ENCODE results near the gene TAF11L6.
"Not testable (repeated sequence)": the region's sequence is repeated elsewhere in the genome, so short reads cannot be mapped to it uniquely, and the experiment has no call there.

TAF11L6 gene

GRCh38 chr5:17528369-17528768 is at the start of gene TAF11L6:
Gene TAF11L6, plus strand, starts transcription at chr5:17528669.
- DNase-seq = not testable (repeated sequence)

GRCh38 chr5:17481378-17481777 is 47.1 kb upstream of the TAF11L6 start:
- no peak for DNase-seq

GRCh38 chr5:17482790-17483189 is 45.7 kb upstream of the TAF11L6 start:
- DNase-seq = no peak

- DNase-seq = not testable (repeated sequence)
These were observed 41.9 kb upstream of the TAF11L6 start for GRCh38 chr5:17486464-17487173.

DNA sequence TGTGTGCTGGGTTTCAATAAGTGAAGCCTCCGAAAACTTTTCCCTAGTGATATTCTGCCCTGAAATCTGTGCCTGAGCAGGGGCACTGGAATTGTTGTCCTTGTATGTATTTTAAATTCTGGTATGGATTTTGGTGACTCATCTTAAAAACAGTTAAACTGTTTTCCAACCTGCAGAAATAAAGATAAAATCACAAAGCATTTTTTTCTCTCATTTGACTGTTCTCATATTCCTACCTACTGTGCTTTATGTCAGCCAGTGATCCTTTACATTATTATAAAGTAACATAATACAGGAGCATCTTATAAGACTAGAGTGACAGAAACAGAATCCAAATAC is 41.3 kb upstream of the TAF11L6 start:
- no peak for DNase-seq

DNA sequence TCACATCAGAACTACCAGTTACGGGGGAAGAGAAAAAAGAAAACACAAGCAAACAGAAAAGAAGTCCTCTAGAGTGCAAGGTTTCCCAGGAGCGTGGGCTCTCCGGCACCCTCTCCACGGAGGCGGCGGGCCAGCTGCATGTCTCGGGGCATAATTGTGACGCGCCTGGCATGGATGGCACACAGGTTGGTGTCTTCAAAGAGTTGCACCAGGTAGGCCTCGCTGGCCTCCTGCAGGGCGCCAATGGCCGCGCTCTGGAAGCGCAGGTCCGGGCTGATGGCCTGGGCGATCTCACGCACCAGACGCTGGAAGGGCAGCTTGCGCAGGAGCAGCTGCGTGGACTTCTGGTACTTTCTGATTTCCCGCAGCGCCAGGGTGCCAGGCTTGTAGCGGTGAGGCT is 37.2 kb upstream of the TAF11L6 start:
- DNase-seq = not testable (repeated sequence)

DNA sequence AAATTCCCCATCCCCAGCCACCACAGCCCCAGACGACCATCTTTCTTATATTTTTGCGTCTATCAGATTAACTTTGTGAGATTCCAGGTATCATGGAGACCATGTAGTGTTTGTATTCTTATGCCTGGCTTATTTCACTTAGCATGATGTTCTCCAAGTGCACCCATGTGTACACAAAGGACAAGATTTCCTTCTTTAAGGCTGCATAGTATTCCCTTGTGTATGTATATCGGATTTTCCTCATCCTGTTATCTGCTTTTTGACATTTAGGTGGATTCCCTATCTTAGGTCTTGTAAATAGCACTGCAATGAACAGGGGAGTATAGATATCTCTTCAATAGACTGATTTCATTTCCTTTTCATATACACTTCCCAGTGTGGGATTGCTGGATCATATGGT is 35.7 kb upstream of the TAF11L6 start:
- no peak for DNase-seq

GRCh38 chr5:17497446-17497845 is 31.0 kb upstream of the TAF11L6 start:
- DNase-seq = no peak

GRCh38 chr5:17497931-17498330 is 30.5 kb upstream of the TAF11L6 start, which contains the start of gene TAF11L2:
Gene TAF11L2, plus strand, starts transcription at chr5:17498231.
- DNase-seq = not testable (repeated sequence)

GRCh38 chr5:17511775-17512325 is 16.6 kb upstream of the TAF11L6 start:
- no peak for DNase-seq

- DNase-seq = not testable (repeated sequence)
These were observed 10.9 kb upstream of the TAF11L6 start for GRCh38 chr5:17517526-17517925.

GRCh38 chr5:17518067-17518466 is 10.4 kb upstream of the TAF11L6 start, which contains the start of gene TAF11L3:
Gene TAF11L3, plus strand, starts transcription at chr5:17518367.
- DNase-seq = not testable (repeated sequence)

DNA sequence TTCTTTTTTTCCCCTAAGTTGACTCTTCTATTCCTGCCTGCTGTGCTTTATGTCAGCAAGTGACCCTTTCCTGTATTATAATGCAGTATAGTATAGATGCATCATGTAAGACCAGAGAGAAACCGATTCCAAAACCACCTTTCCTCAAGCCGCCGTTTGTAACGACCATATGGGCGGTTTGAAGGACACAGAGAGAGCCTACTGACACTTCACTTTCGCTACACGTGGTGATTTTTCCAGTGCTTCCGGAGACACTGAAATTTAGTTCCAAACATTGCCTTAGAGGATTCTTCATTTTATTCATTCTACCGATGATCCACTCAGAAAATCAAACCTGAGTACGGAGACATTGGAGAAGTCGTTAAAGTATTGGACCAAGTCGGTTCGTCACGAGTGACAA is 9.0 kb upstream of the TAF11L6 start:
- DNase-seq = not testable (repeated sequence)

DNA sequence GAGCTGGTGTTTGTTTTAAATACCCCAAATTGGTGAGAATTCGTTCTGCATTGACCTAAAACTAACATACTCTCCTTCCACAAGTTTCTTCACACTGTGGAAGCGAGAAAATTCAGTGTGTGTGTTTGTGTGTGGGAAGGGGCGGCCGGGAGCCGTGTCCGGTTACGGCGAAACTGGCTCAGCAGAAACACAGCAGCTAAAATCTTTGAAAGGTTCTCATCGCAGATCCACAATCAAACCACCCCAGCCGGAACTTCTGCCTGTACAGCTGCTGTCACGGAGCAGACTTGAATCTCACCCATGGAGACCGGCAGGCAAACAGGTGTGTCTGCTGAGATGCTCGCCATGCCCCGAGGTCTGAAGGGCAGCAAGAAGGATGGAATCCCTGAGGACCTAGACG is 7.0 kb upstream of the TAF11L6 start, which contains the start of gene TAF11L4:
Gene TAF11L4, plus strand, starts transcription at position 301 of the 400 bp plus-strand sequence.
- DNase-seq = not testable (repeated sequence)

DNA sequence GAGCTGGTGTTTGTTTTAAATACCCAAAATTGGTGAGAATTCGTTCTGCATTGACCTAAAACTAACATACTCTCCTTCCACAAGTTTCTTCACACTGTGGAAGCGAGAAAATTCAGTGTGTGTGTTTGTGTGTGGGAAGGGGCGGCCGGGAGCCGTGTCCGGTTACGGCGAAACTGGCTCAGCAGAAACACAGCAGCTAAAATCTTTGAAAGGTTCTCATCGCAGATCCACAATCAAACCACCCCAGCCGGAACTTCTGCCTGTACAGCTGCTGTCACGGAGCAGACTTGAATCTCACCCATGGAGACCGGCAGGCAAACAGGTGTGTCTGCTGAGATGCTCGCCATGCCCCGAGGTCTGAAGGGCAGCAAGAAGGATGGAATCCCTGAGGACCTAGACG is 3.5 kb upstream of the TAF11L6 start, which contains the start of gene TAF11L5:
Gene TAF11L5, plus strand, starts transcription at position 301 of the 400 bp plus-strand sequence.
- DNase-seq = not testable (repeated sequence)

- DNase-seq = not testable (repeated sequence)
These were observed 2.0 kb upstream of the TAF11L6 start for GRCh38 chr5:17526504-17526903.
